ENCODE results near the gene HNRNPAB. TPM values are rescaled to one million over a fixed set of nuclear protein-coding genes. Genes with fewer than 3 reads are reported as not detected.
"Not testable (repeated sequence)": the region's sequence is repeated elsewhere in the genome, so short reads cannot be mapped to it uniquely, and the experiment has no call there.

Gene HNRNPAB
- total RNA-seq, 1 experiment from 2014 or later = 106 TPM

- no peak for DNase-seq (ENCODE audit: low spot score)
Measured at GRCh38 chr5:178244576-178244975, 40.2 kb downstream of the HNRNPAB start.

GRCh38 chr5:178245389-178245788, 41.1 kb downstream of the HNRNPAB start:
- no peak for DNase-seq (ENCODE audit: low spot score)

GRCh38 chr5:178246624-178247279, 42.4 kb downstream of the HNRNPAB start:
- no peak for DNase-seq (ENCODE audit: low spot score)

GRCh38 chr5:178247481-178248456, 43.4 kb downstream of the HNRNPAB start:
- no peak for DNase-seq (ENCODE audit: low spot score)

GRCh38 chr5:178248750-178249149, 44.4 kb downstream of the HNRNPAB start:
- DNase-seq (ENCODE audit: low spot score) = no peak

- DNase-seq (ENCODE audit: low spot score) = no peak
Measured at GRCh38 chr5:178249191-178249989, 45.1 kb downstream of the HNRNPAB start.

- no peak for DNase-seq (ENCODE audit: low spot score)
Measured at GRCh38 chr5:178250263-178250662, 45.9 kb downstream of the HNRNPAB start.

GRCh38 chr5:178252258-178252657, 47.9 kb downstream of the HNRNPAB start:
- DNase-seq (ENCODE audit: low spot score) = no peak

- not testable (repeated sequence) for DNase-seq (ENCODE audit: low spot score)
Measured at GRCh38 chr5:178253632-178254031, 49.3 kb downstream of the HNRNPAB start.

- no peak for DNase-seq (ENCODE audit: low spot score)
Measured at GRCh38 chr5:178256746-178257145, 52.4 kb downstream of the HNRNPAB start.

GRCh38 chr5:178257650-178258049, 53.3 kb downstream of the HNRNPAB start:
- DNase-seq (ENCODE audit: low spot score) = no peak

- no peak for DNase-seq (ENCODE audit: low spot score)
Measured at GRCh38 chr5:178259623-178260536, 55.5 kb downstream of the HNRNPAB start.

Other genes with a start within 250 kb of the HNRNPAB start
- not detected in 2 replicates for gene PROP1, start 208.3 kb upstream of the HNRNPAB start, total RNA-seq (2014; rRNA removed; shearing (Covaris generic))
- 0.17 and 0.33 TPM in 2 replicates for gene N4BP3, start 91.0 kb upstream of the HNRNPAB start, total RNA-seq (2014; rRNA removed; shearing (Covaris generic))
- 23.4 and 32.0 TPM in 2 replicates for gene RMND5B, start 73.5 kb upstream of the HNRNPAB start, total RNA-seq (2014; rRNA removed; shearing (Covaris generic))
- gene NHP2, start 50.6 kb upstream of the HNRNPAB start, total RNA-seq (2014; rRNA removed; shearing (Covaris generic)) = 470 and 586 TPM in 2 replicates
- gene GMCL2, start 17.2 kb upstream of the HNRNPAB start, total RNA-seq (2014; rRNA removed; shearing (Covaris generic)) = not detected in 2 replicates
- 2.4 and 3.6 TPM in 2 replicates for gene PHYKPL, start 28.3 kb downstream of the HNRNPAB start, total RNA-seq (2014; rRNA removed; shearing (Covaris generic))

Measured in A172 (cell line).